PC-3 (cell line): ENCODE results near the gene KCNQ1. TPM values are rescaled to one million over a fixed set of nuclear protein-coding genes. Genes with fewer than 3 reads are reported as not detected.

Experiments
- ATAC-seq: fragments of 200-7000 bp; cut with Tn5 transposase; 2 replicates; pipeline ENCODE4 v1.9.1; 2020; ENCODE audit warnings: mild to moderate bottlenecking, moderate library complexity
- BruUV-seq: library from RNA; stranded (reverse); fragments of 400-500 nt; replicated peaks from 2 replicates; lab custom pipeline; 2021; lab: Mats Ljungman, UMichigan
- CTCF ChIA-PET: fragments of 300-600 bp; sonication (Branson Sonifier 250); formaldehyde crosslinking; loops from one replicate; lab custom pipeline; 2022; ENCODE audit warnings: antibody characterized with exemption; lab: Charles Lee
- POLR2A ChIA-PET: fragments of 300-600 bp; sonication (Branson Sonifier 250); formaldehyde crosslinking; loops from one replicate; lab custom pipeline; 2022; ENCODE audit warnings: antibody characterized with exemption; ENCODE audit not compliant: unreplicated experiment; lab: Charles Lee
- DNase-seq: peaks from one replicate; pipeline ENCODE4 v3.0.0-alpha.2; 2015
- H2AFZ ChIP-seq: fragments of 300-600 bp; sonication (generic); 2 replicates; pipeline ENCODE4 v1.6.0; 2016; ENCODE audit warnings: antibody characterized with exemption, low read length
- H3F3A ChIP-seq: fragments of 300-600 bp; sonication (generic); one replicate; pipeline ENCODE4 v1.6.0; 2017; ENCODE audit warnings: antibody characterized with exemption, low read length, control low read depth, mild to moderate bottlenecking; ENCODE audit not compliant: unreplicated experiment
- H3K27ac ChIP-seq: fragments of 300-600 bp; sonication (generic); 2 replicates; pipeline ENCODE4 v1.5.1; 2016; ENCODE audit warnings: mild to moderate bottlenecking, low read length
- H3K27me3 ChIP-seq: fragments of 300-600 bp; sonication (generic); 2 replicates; pipeline ENCODE4 v1.6.1; 2016; ENCODE audit warnings: low read length, mixed read lengths
- H3K36me3 ChIP-seq: fragments of 300-600 bp; sonication (generic); 2 replicates; pipeline ENCODE4 v1.6.1; 2016; ENCODE audit warnings: low read depth, mixed run types, low read length, mixed read lengths
- H3K4me1 ChIP-seq: fragments of 300-600 bp; sonication (generic); 2 replicates; pipeline ENCODE4 v1.5.1; 2016; ENCODE audit warnings: low read length; ENCODE audit not compliant: insufficient read depth
- H3K4me2 ChIP-seq: fragments of 300-600 bp; sonication (generic); 2 replicates; pipeline ENCODE4 v1.6.0; 2016; ENCODE audit warnings: low read length
- H3K4me3 ChIP-seq: fragments of 300-600 bp; sonication (generic); 2 replicates; pipeline ENCODE4 v1.5.1; 2016; ENCODE audit warnings: mild to moderate bottlenecking, low read length, mixed read lengths
- H3K79me2 ChIP-seq: fragments of 300-600 bp; sonication (generic); 2 replicates; pipeline ENCODE4 v1.6.1; 2017; ENCODE audit warnings: low read length, mixed read lengths
- H3K9ac ChIP-seq: fragments of 300-600 bp; sonication (generic); 2 replicates; pipeline ENCODE4 v1.6.0; 2016; ENCODE audit warnings: mild to moderate bottlenecking, low read length
- H3K9me2 ChIP-seq: fragments of 300-600 bp; sonication (generic); replicated peaks from 2 replicates; pipeline ENCODE4 v1.6.1; 2016; ENCODE audit warnings: mixed run types, low read length, mixed read lengths
- H3K9me3 ChIP-seq: fragments of 300-600 bp; sonication (generic); 2 replicates; pipeline ENCODE4 v1.6.1; 2016; ENCODE audit warnings: low read length, mixed read lengths
- H4K20me1 ChIP-seq: fragments of 300-600 bp; sonication (generic); 2 replicates; pipeline ENCODE4 v1.6.1; 2016; ENCODE audit warnings: low read length, mixed read lengths
- EZH2 ChIP-seq: fragments of 300-600 bp; sonication (generic); IDR thresholded peaks from one replicate; pipeline ENCODE4 v1.6.1; 2017; ENCODE audit warnings: antibody characterized with exemption, mild to moderate bottlenecking, low read length; ENCODE audit not compliant: unreplicated experiment
- EZH2phosphoT487 ChIP-seq: fragments of 300-600 bp; sonication (generic); IDR thresholded peaks from 2 replicates; pipeline ENCODE4 v1.6.1; 2018; ENCODE audit warnings: mild to moderate bottlenecking, antibody characterized with exemption, low read length, borderline replicate concordance
- intact Hi-C: fragments of 100-400 bp; cut with micrococcal nuclease; formaldehyde crosslinking; loops from 2 replicates; pipeline ENCODE4 v1.9.0; 2023
- total RNA-seq: library from RNA; depleted of rRNA; stranded (reverse); fragments of >200 nt; gene quantifications from 2 replicates; pipeline ENCODE4 v1.2.3, GENCODE V29; 2014
- TF ChIP-seq, protein P1 (sequence below): fragments of 300-600 bp; sonication (generic); conservative IDR thresholded peaks from 2 replicates; pipeline ENCODE4 v1.5.1; 2017; ENCODE audit warnings: antibody characterized with exemption, low read depth, mild to moderate bottlenecking, low read length

KCNQ1 gene
- total RNA-seq, 1 experiment from 2014 or later, result 0.40 TPM

DNA sequence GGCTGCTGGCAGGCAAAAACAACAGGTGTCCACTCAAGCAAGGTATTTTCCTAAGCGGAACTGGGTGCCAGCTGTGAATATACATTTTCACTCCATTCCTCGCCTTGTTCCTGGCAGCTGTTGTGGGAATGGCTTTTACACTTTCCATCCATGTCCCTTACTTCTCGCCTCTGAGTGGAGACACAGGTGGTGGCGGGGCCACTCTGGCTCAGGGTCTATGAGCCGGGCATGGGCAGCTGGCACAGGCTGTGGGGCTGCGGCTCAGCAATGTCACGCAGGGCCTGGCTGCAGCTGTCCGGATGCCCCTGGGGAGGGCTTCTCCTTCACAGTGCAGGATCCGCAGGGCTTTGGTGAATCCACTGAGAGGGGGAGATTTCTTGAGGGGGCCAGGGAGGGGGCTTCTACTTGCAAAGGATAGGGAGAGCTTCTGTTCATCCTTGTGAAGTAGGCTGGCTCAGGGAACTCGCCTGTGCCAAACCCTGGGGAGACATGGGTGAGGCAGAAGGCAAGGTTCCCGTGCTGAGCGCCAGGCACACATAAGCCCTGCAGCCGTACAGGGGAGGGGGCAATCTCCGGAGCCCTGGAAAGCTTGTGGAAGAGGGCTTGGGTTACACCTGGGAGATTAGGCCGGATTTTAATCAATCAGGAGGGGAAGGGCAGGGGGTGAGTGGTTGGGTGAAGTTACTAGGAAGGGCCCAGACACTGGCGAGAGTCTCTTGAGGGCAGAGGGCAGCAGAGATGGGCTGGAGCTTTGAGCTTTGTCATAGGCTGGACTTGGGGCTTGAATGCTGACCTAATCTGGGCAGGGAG, 209.3 kb downstream of the KCNQ1 start:
- Histone ChIP-seq H3K27me3 (no peaks in the 10 kb centered on the region), H3F3A (no peaks in the 10 kb centered on the region), H3K9me3 (peaks cover 14% of the 10 kb centered on the region), H3K4me2 (no peak overlapping the region), H3K4me1 (no peaks in the 10 kb centered on the region; the same call in 1 of the 2 replicates), H2AFZ (no peak overlapping the region), H3K27ac (no peak overlapping the region), H3K9me2 (no peaks in the 10 kb centered on the region; the same call in 1 of the 2 replicates), H4K20me1 (no peaks in the 10 kb centered on the region), H3K79me2 (no peaks in the 10 kb centered on the region), H3K4me3 (no peak overlapping the region), H3K9ac (no peak overlapping the region), H3K36me3 (no peaks in the 10 kb centered on the region)
- ChIA-PET POLR2A (no interaction called here), CTCF (no interaction called here)
- BruUV-seq, result no TSS peak
- DNase-seq (no peak), ATAC-seq (no peak)
- TF ChIP-seq EZH2phosphoT487 (no peak), EZH2 (no peak)
- TF ChIP-seq, protein P1, sequence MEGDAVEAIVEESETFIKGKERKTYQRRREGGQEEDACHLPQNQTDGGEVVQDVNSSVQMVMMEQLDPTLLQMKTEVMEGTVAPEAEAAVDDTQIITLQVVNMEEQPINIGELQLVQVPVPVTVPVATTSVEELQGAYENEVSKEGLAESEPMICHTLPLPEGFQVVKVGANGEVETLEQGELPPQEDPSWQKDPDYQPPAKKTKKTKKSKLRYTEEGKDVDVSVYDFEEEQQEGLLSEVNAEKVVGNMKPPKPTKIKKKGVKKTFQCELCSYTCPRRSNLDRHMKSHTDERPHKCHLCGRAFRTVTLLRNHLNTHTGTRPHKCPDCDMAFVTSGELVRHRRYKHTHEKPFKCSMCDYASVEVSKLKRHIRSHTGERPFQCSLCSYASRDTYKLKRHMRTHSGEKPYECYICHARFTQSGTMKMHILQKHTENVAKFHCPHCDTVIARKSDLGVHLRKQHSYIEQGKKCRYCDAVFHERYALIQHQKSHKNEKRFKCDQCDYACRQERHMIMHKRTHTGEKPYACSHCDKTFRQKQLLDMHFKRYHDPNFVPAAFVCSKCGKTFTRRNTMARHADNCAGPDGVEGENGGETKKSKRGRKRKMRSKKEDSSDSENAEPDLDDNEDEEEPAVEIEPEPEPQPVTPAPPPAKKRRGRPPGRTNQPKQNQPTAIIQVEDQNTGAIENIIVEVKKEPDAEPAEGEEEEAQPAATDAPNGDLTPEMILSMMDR, result no peak
- intact Hi-C loops, result no loop called here

GRCh38 chr11:2655016-2655719, 210.4 kb downstream of the KCNQ1 start:
- no TSS peak for BruUV-seq
- H3K9me3 ChIP-seq, result peaks cover 13% of the 10 kb centered on the region

More at GRCh38 chr11:2655016-2655719, 210.4 kb downstream of the KCNQ1 start:
- Histone ChIP-seq H3K27me3 (no peaks in the 10 kb centered on the region), H3K9ac (no peak overlapping the region), H3K9me2 (no peaks in the 10 kb centered on the region; the same call in 1 of the 2 replicates), H4K20me1 (no peaks in the 10 kb centered on the region), H3K4me3 (no peak overlapping the region), H3K27ac (no peak overlapping the region), H3K36me3 (peaks cover 3% of the 10 kb centered on the region; the same call in 1 of the 2 replicates), H2AFZ (no peak overlapping the region), H3K4me2 (no peak overlapping the region), H3K4me1 (no peaks in the 10 kb centered on the region; the same call in 1 of the 2 replicates), H3F3A (no peaks in the 10 kb centered on the region), H3K79me2 (no peaks in the 10 kb centered on the region)
- CTCF ChIA-PET, result no interaction called here
- intact Hi-C loops, result no loop called here
- ATAC-seq (no peak), DNase-seq (no peak)
- TF ChIP-seq EZH2phosphoT487, result no peak
- TF ChIP-seq EZH2, result no peak
- TF ChIP-seq, protein P1, result no peak
- POLR2A ChIA-PET, result no interaction called here
